PC-9 (cell line): ENCODE measurements around the gene NAP1L4. TPM values are rescaled to one million over a fixed set of nuclear protein-coding genes. Genes with fewer than 3 reads are reported as not detected.

Experiments used
- BruUV-seq: library from RNA; stranded (reverse); fragments of 400-500 nt; replicated peaks from 2 replicates; lab custom pipeline; 2021; lab: Mats Ljungman, UMichigan
- CTCF ChIA-PET: fragments of 300-600 bp; sonication (Branson Sonifier 250); formaldehyde crosslinking; loops from one replicate; lab custom pipeline; 2022; ENCODE audit warnings: antibody characterized with exemption; lab: Charles Lee
- POLR2A ChIA-PET: fragments of 300-600 bp; sonication (Branson Sonifier 250); formaldehyde crosslinking; loops from one replicate; lab custom pipeline; 2022; ENCODE audit warnings: antibody characterized with exemption; ENCODE audit not compliant: unreplicated experiment; lab: Charles Lee
- DNase-seq, 2 experiments: peaks; one replicate each; pipeline versions ENCODE4 v3.0.0 to v3.0.0-alpha.2; 2015 to 2022; ENCODE audit warnings: mixed read lengths in 1 of 2
- H2AFZ ChIP-seq: fragments of 200-600 bp; sonication (generic); 2 replicates; pipeline ENCODE4 v1.8.1; 2017; ENCODE audit warnings: antibody characterized with exemption
- H3F3A ChIP-seq: fragments of 200-600 bp; sonication (generic); 2 replicates; pipeline ENCODE4 v1.8.1; 2017; ENCODE audit warnings: antibody characterized with exemption, mild to moderate bottlenecking, low read depth; ENCODE audit not compliant: insufficient read depth
- H3K27ac ChIP-seq: fragments of 200-600 bp; sonication (generic); 2 replicates; pipeline ENCODE4 v1.6.1; 2016; ENCODE audit warnings: mixed run types
- H3K27me3 ChIP-seq: fragments of 200-600 bp; sonication (generic); 2 replicates; pipeline ENCODE4 v1.6.1; 2016; ENCODE audit warnings: low read depth, mixed run types; ENCODE audit not compliant: insufficient read depth
- H3K36me3 ChIP-seq: fragments of 200-600 bp; sonication (generic); 2 replicates; pipeline ENCODE4 v1.6.1; 2016; ENCODE audit warnings: low read depth, mixed run types
- H3K4me1 ChIP-seq: fragments of 200-600 bp; sonication (generic); replicated peaks from 2 replicates; pipeline ENCODE4 v1.6.1; 2016; ENCODE audit warnings: mixed run types; ENCODE audit not compliant: insufficient read depth
- H3K4me2 ChIP-seq: fragments of 200-600 bp; sonication (generic); 2 replicates; pipeline ENCODE4 v1.6.1; 2017; ENCODE audit warnings: mixed run types
- H3K4me3 ChIP-seq: fragments of 200-600 bp; sonication (generic); 2 replicates; pipeline ENCODE4 v1.6.1; 2016; ENCODE audit warnings: mixed run types
- H3K79me2 ChIP-seq: fragments of 200-600 bp; sonication (generic); 2 replicates; pipeline ENCODE4 v1.6.1; 2017; ENCODE audit warnings: low read depth, mixed run types
- H3K9me2 ChIP-seq: fragments of 200-600 bp; sonication (generic); 2 replicates; pipeline ENCODE4 v1.8.1; 2017; ENCODE audit warnings: mild to moderate bottlenecking; ENCODE audit not compliant: insufficient read depth
- H3K9me3 ChIP-seq: fragments of 200-600 bp; sonication (generic); 2 replicates; pipeline ENCODE4 v1.8.1; 2016; ENCODE audit warnings: low read depth; ENCODE audit not compliant: insufficient read depth
- H4K20me1 ChIP-seq: fragments of 200-600 bp; sonication (generic); 2 replicates; pipeline ENCODE4 v1.8.1; 2017; ENCODE audit not compliant: insufficient read depth
- CTCF ChIP-seq: fragments of 200-600 bp; sonication (generic); conservative IDR thresholded peaks from 2 replicates; pipeline ENCODE4 v1.6.1; 2017; ENCODE audit warnings: mixed run types, antibody characterized with exemption, mild to moderate bottlenecking, moderate library complexity
- EZH2 ChIP-seq: fragments of 200-600 bp; sonication (generic); IDR thresholded peaks from 2 replicates; pipeline ENCODE4 v1.8.0; 2017; ENCODE audit warnings: antibody characterized with exemption, low read depth
- intact Hi-C: fragments of 100-400 bp; cut with micrococcal nuclease; formaldehyde crosslinking; loops from one replicate; pipeline ENCODE4 v1.10.0; 2022; ENCODE audit not compliant: unreplicated experiment
- total RNA-seq: library from RNA; stranded (reverse); gene quantifications from 2 replicates; pipeline ENCODE4 v1.2.3, GENCODE V29; 2021

The NAP1L4 gene
- total RNA-seq, 1 experiment from 2014 or later: 86.7 TPM

GRCh38 chr11:3009481-3009880 lies 17.4 kb upstream of the NAP1L4 start:
- peaks cover 2% of the 10 kb centered on the region; the same call in 1 of the 2 replicates for H4K20me1 ChIP-seq
- no peak overlapping the region for H3K4me3 ChIP-seq
- no peaks in the 10 kb centered on the region for H3F3A ChIP-seq
- intact Hi-C loops: no loop called here
- no peak overlapping the region for H3K4me2 ChIP-seq
- no peaks in the 10 kb centered on the region for H3K4me1 ChIP-seq
- ChIA-PET CTCF (no interaction called here), POLR2A (no interaction called here)
- no TSS peak for BruUV-seq
- no peaks in the 10 kb centered on the region for H3K9me2 ChIP-seq
- no peak overlapping the region for H2AFZ ChIP-seq
- H3K36me3 ChIP-seq: no peaks in the 10 kb centered on the region
- no peaks in the 10 kb centered on the region for H3K9me3 ChIP-seq
- TF ChIP-seq EZH2 (no peak), CTCF (no peak)
- no peak overlapping the region for H3K27ac ChIP-seq
- H3K27me3 ChIP-seq: no peaks in the 10 kb centered on the region
- DNase-seq: no peak
- no peaks in the 10 kb centered on the region for H3K79me2 ChIP-seq

- Histone ChIP-seq H3K4me1 (no peaks in the 10 kb centered on the region), H2AFZ (no peak overlapping the region), H3K27ac (no peak overlapping the region), H3K27me3 (no peaks in the 10 kb centered on the region), H3F3A (no peaks in the 10 kb centered on the region), H3K79me2 (no peaks in the 10 kb centered on the region), H3K9me3 (no peaks in the 10 kb centered on the region), H3K9me2 (no peaks in the 10 kb centered on the region), H4K20me1 (peaks cover 6% of the 10 kb centered on the region; the same call in 1 of the 2 replicates), H3K4me2 (no peak overlapping the region), H3K36me3 (no peaks in the 10 kb centered on the region), H3K4me3 (no peak overlapping the region)
- no TSS peak for BruUV-seq
- ChIA-PET POLR2A (no interaction called here), CTCF (no interaction called here)
- TF ChIP-seq CTCF: no peak
- no peak for TF ChIP-seq EZH2
- no peak for DNase-seq
- intact Hi-C loops: no loop called here
Measured at GRCh38 chr11:3008746-3009336, 16.7 kb upstream of the NAP1L4 start.

GRCh38 chr11:3007404-3008010 lies 15.4 kb upstream of the NAP1L4 start:
- Histone ChIP-seq H3K4me1 (no peaks in the 10 kb centered on the region), H3K4me3 (no peak overlapping the region), H3K9me2 (no peaks in the 10 kb centered on the region), H3K36me3 (no peaks in the 10 kb centered on the region), H3K4me2 (no peak overlapping the region), H3F3A (no peaks in the 10 kb centered on the region), H3K9me3 (no peaks in the 10 kb centered on the region), H3K27me3 (no peaks in the 10 kb centered on the region), H3K27ac (no peak overlapping the region), H2AFZ (no peak overlapping the region), H3K79me2 (no peaks in the 10 kb centered on the region), H4K20me1 (peaks cover 6% of the 10 kb centered on the region; the same call in 1 of the 2 replicates)
- ChIA-PET CTCF (no interaction called here), POLR2A (no interaction called here)
- intact Hi-C loops: no loop called here
- TF ChIP-seq CTCF (no peak), EZH2 (no peak)
- no peak for DNase-seq
- BruUV-seq: no TSS peak
